ENCODE results near the gene CLCF1.

Gene CLCF1

GRCh38 chr11:67371189-67371910 lies 2.0 kb downstream of the CLCF1 start:
- H2BK12ac ChIP-seq (ENCODE audit: low read length) = peak overlapping the region; percentile 66
- no peak overlapping the region for H2AFZ ChIP-seq (ENCODE audit: low read length)
- peak overlapping the region; percentile 65 for H4K91ac ChIP-seq (ENCODE audit: low read depth, low read length, poor library complexity)
- H3K9ac ChIP-seq (ENCODE audit: low read depth, low read length, poor library complexity) = peak overlapping the region; percentile 86
- H3K4me1 ChIP-seq (ENCODE audit: control insufficient read depth in 2 of 2, insufficient read depth in 1 of 2, low read depth in 1 of 2, low read length in 2 of 2) = peaks cover 35 to 46% of the 10 kb centered on the region in 2 donors
- peak overlapping the region; percentile 97 for H3K23ac ChIP-seq (ENCODE audit: low read depth, low read length, poor library complexity)
- H3K27ac ChIP-seq (replicated peaks; ENCODE audit: low read length) = no peak overlapping the region
- peak overlapping the region; percentile 98 for H2AK5ac ChIP-seq (ENCODE audit: low read depth, low read length)
- peak overlapping the region; percentile 47 for H3K14ac ChIP-seq (ENCODE audit: low read length)
- H2BK5ac ChIP-seq (ENCODE audit: low read length) = no peak overlapping the region
- peak overlapping the region; percentile 67 for H3K4me2 ChIP-seq (ENCODE audit: insufficient read depth, low read length, poor library complexity, severe bottlenecking)
- peak overlapping the region; percentile 94 for H2BK15ac ChIP-seq (ENCODE audit: low read length)
- H3K79me1 ChIP-seq (ENCODE audit: low read depth, low read length) = peaks cover 10% of the 10 kb centered on the region
- peak overlapping the region; percentile 97 for H2BK120ac ChIP-seq (ENCODE audit: low read depth, low read length)
- H3K36me3 ChIP-seq (replicated peaks in 1 of 2; ENCODE audit: control insufficient read depth in 2 of 2, insufficient read depth in 2 of 2, low read length in 2 of 2) = no peaks in the 10 kb centered on the region
- H4K8ac ChIP-seq (ENCODE audit: low read depth, low read length) = no peak overlapping the region
- H3K4ac ChIP-seq (ENCODE audit: low read length) = peak overlapping the region; percentile 93
- peak overlapping the region; percentile 96 for H3K18ac ChIP-seq (ENCODE audit: low read length)
- H3K4me3 ChIP-seq (ENCODE audit: low read length in 2 of 2) = peak overlapping the region; percentile 69 to 71
- no CpG with 5 or more reads among the region's 8 CpGs for WGBS, 2 donors (ENCODE audit: extremely low coverage in 2 of 2, insufficient read length in 2 of 2, insufficient replicate concordance in 1 of 2)
- no peaks in the 10 kb centered on the region for H3K9me3 ChIP-seq (replicated peaks in 1 of 2; ENCODE audit: control insufficient read depth in 2 of 2, insufficient read depth in 1 of 2, low read depth in 1 of 2, low read length in 2 of 2)
- no peak for DNase-seq (ENCODE audit: low spot score)
- peaks cover 0 to 6% (median 0%) of the 10 kb centered on the region in 3 experiments for H3K27me3 ChIP-seq (ENCODE audit: control insufficient read depth in 3 of 3, insufficient read depth in 3 of 3, low read depth in 1 of 3, low read length in 3 of 3)

GRCh38 chr11:67370351-67371076 lies 2.9 kb downstream of the CLCF1 start:
- Histone ChIP-seq H3K36me3 (replicated peaks in 1 of 2; ENCODE audit: control insufficient read depth in 2 of 2, insufficient read depth in 2 of 2, low read length in 2 of 2) (peaks cover 0 to 4% of the 10 kb centered on the region in 2 donors), H3K14ac (ENCODE audit: low read length) (no peak overlapping the region), H3K4me3 (ENCODE audit: low read length in 2 of 2) (no peak overlapping the region), H2AK5ac (ENCODE audit: low read depth, low read length) (peak overlapping the region; percentile 16), H3K4ac (ENCODE audit: low read length) (no peak overlapping the region), H3K27ac (replicated peaks; ENCODE audit: low read length) (no peak overlapping the region), H4K8ac (ENCODE audit: low read depth, low read length) (no peak overlapping the region), H3K4me1 (ENCODE audit: control insufficient read depth in 2 of 2, insufficient read depth in 1 of 2, low read depth in 1 of 2, low read length in 2 of 2) (peaks cover 30 to 38% of the 10 kb centered on the region in 2 donors), H3K27me3 (ENCODE audit: control insufficient read depth in 3 of 3, insufficient read depth in 3 of 3, low read depth in 1 of 3, low read length in 3 of 3) (peaks cover 0 to 6% (median 0%) of the 10 kb centered on the region in 3 experiments), H3K79me1 (ENCODE audit: low read depth, low read length) (peaks cover 10% of the 10 kb centered on the region), H3K9me3 (replicated peaks in 1 of 2; ENCODE audit: control insufficient read depth in 2 of 2, insufficient read depth in 1 of 2, low read depth in 1 of 2, low read length in 2 of 2) (no peaks in the 10 kb centered on the region), H2AFZ (ENCODE audit: low read length) (no peak overlapping the region), H3K23ac (ENCODE audit: low read depth, low read length, poor library complexity) (no peak overlapping the region), H2BK5ac (ENCODE audit: low read length) (no peak overlapping the region), H3K4me2 (ENCODE audit: insufficient read depth, low read length, poor library complexity, severe bottlenecking) (no peak overlapping the region), H2BK120ac (ENCODE audit: low read depth, low read length) (peak overlapping the region; percentile 34), H3K18ac (ENCODE audit: low read length) (peak overlapping the region; percentile 57), H2BK12ac (ENCODE audit: low read length) (peak overlapping the region; percentile 33), H4K91ac (ENCODE audit: low read depth, low read length, poor library complexity) (no peak overlapping the region), H3K9ac (ENCODE audit: low read depth, low read length, poor library complexity) (peak overlapping the region; percentile 71), H2BK15ac (ENCODE audit: low read length) (peak overlapping the region; percentile 87)
- DNase-seq (ENCODE audit: low spot score) = no peak
- no CpG with 5 or more reads among the region's 14 CpGs for WGBS, 2 donors (ENCODE audit: extremely low coverage in 2 of 2, insufficient read length in 2 of 2, insufficient replicate concordance in 1 of 2)

GRCh38 chr11:67369801-67370284 lies 3.6 kb downstream of the CLCF1 start:
- no peak overlapping the region for H2BK12ac ChIP-seq (ENCODE audit: low read length)
- H2BK15ac ChIP-seq (ENCODE audit: low read length) = no peak overlapping the region
- no peak overlapping the region for H4K91ac ChIP-seq (ENCODE audit: low read depth, low read length, poor library complexity)
- H2AFZ ChIP-seq (ENCODE audit: low read length) = no peak overlapping the region
- H4K8ac ChIP-seq (ENCODE audit: low read depth, low read length) = no peak overlapping the region
- no peak overlapping the region for H3K4me3 ChIP-seq (ENCODE audit: low read length in 2 of 2)
- no peaks in the 10 kb centered on the region for H3K9me3 ChIP-seq (replicated peaks in 1 of 2; ENCODE audit: control insufficient read depth in 2 of 2, insufficient read depth in 1 of 2, low read depth in 1 of 2, low read length in 2 of 2)
- peaks cover 0 to 6% (median 0%) of the 10 kb centered on the region in 3 experiments for H3K27me3 ChIP-seq (ENCODE audit: control insufficient read depth in 3 of 3, insufficient read depth in 3 of 3, low read depth in 1 of 3, low read length in 3 of 3)
- peak overlapping the region; percentile 50 for H3K9ac ChIP-seq (ENCODE audit: low read depth, low read length, poor library complexity)
- peaks cover 0 to 10% of the 10 kb centered on the region in 2 donors for H3K36me3 ChIP-seq (replicated peaks in 1 of 2; ENCODE audit: control insufficient read depth in 2 of 2, insufficient read depth in 2 of 2, low read length in 2 of 2)
- WGBS, 2 donors (ENCODE audit: extremely low coverage in 2 of 2, insufficient read length in 2 of 2, insufficient replicate concordance in 1 of 2) = no CpG with 5 or more reads among the region's 12 CpGs
- H2BK5ac ChIP-seq (ENCODE audit: low read length) = no peak overlapping the region
- H2AK5ac ChIP-seq (ENCODE audit: low read depth, low read length) = peak overlapping the region; percentile 16
- H3K27ac ChIP-seq (replicated peaks; ENCODE audit: low read length) = no peak overlapping the region
- no peak overlapping the region for H3K4me2 ChIP-seq (ENCODE audit: insufficient read depth, low read length, poor library complexity, severe bottlenecking)
- H3K14ac ChIP-seq (ENCODE audit: low read length) = no peak overlapping the region
- DNase-seq (ENCODE audit: low spot score) = no peak
- H2BK120ac ChIP-seq (ENCODE audit: low read depth, low read length) = no peak overlapping the region
- H3K4ac ChIP-seq (ENCODE audit: low read length) = no peak overlapping the region
- H3K18ac ChIP-seq (ENCODE audit: low read length) = peak overlapping the region; percentile 38
- no peak overlapping the region for H3K23ac ChIP-seq (ENCODE audit: low read depth, low read length, poor library complexity)
- H3K79me1 ChIP-seq (ENCODE audit: low read depth, low read length) = peaks cover 10% of the 10 kb centered on the region
- peaks cover 27 to 32% of the 10 kb centered on the region in 2 donors for H3K4me1 ChIP-seq (ENCODE audit: control insufficient read depth in 2 of 2, insufficient read depth in 1 of 2, low read depth in 1 of 2, low read length in 2 of 2)

GRCh38 chr11:67369275-67369674 lies 4.1 kb downstream of the CLCF1 start:
- no peak overlapping the region for H3K23ac ChIP-seq (ENCODE audit: low read depth, low read length, poor library complexity)
- peaks cover 10% of the 10 kb centered on the region for H3K79me1 ChIP-seq (ENCODE audit: low read depth, low read length)
- H3K27ac ChIP-seq (replicated peaks; ENCODE audit: low read length) = no peak overlapping the region

More at GRCh38 chr11:67369275-67369674, 4.1 kb downstream of the CLCF1 start:
- peaks cover 21 to 26% of the 10 kb centered on the region in 2 donors for H3K4me1 ChIP-seq (ENCODE audit: control insufficient read depth in 2 of 2, insufficient read depth in 1 of 2, low read depth in 1 of 2, low read length in 2 of 2)
- peaks cover 2 to 15% of the 10 kb centered on the region in 2 donors for H3K36me3 ChIP-seq (replicated peaks in 1 of 2; ENCODE audit: control insufficient read depth in 2 of 2, insufficient read depth in 2 of 2, low read length in 2 of 2)
- no peak overlapping the region for H3K4me2 ChIP-seq (ENCODE audit: insufficient read depth, low read length, poor library complexity, severe bottlenecking)
- peaks cover 0 to 6% (median 0%) of the 10 kb centered on the region in 3 experiments for H3K27me3 ChIP-seq (ENCODE audit: control insufficient read depth in 3 of 3, insufficient read depth in 3 of 3, low read depth in 1 of 3, low read length in 3 of 3)
- H2AFZ ChIP-seq (ENCODE audit: low read length) = no peak overlapping the region
- H4K91ac ChIP-seq (ENCODE audit: low read depth, low read length, poor library complexity) = no peak overlapping the region
- H2BK5ac ChIP-seq (ENCODE audit: low read length) = no peak overlapping the region
- H2BK120ac ChIP-seq (ENCODE audit: low read depth, low read length) = no peak overlapping the region
- no peak overlapping the region for H3K9ac ChIP-seq (ENCODE audit: low read depth, low read length, poor library complexity)
- no peak for DNase-seq (ENCODE audit: low spot score)
- H3K18ac ChIP-seq (ENCODE audit: low read length) = no peak overlapping the region
- peak overlapping the region; percentile 12 for H2AK5ac ChIP-seq (ENCODE audit: low read depth, low read length)
- WGBS, 2 donors (ENCODE audit: extremely low coverage in 2 of 2, insufficient read length in 2 of 2, insufficient replicate concordance in 1 of 2) = no CpG with 5 or more reads among the region's 8 CpGs
- no peak overlapping the region for H2BK15ac ChIP-seq (ENCODE audit: low read length)
- no peak overlapping the region for H2BK12ac ChIP-seq (ENCODE audit: low read length)
- H3K4me3 ChIP-seq (ENCODE audit: low read length in 2 of 2) = peak overlapping the region in 1 of 2 donors; percentile 53
- H3K9me3 ChIP-seq (replicated peaks in 1 of 2; ENCODE audit: control insufficient read depth in 2 of 2, insufficient read depth in 1 of 2, low read depth in 1 of 2, low read length in 2 of 2) = no peaks in the 10 kb centered on the region
- H3K4ac ChIP-seq (ENCODE audit: low read length) = no peak overlapping the region
- H3K14ac ChIP-seq (ENCODE audit: low read length) = no peak overlapping the region
- H4K8ac ChIP-seq (ENCODE audit: low read depth, low read length) = no peak overlapping the region

Measured in neuronal stem cell (in vitro differentiated cells).